Endothelial cell (in vitro differentiated cells): ENCODE results near the gene RTP4. TPM values are rescaled to one million over a fixed set of nuclear protein-coding genes. Genes with fewer than 3 reads are reported as not detected.

Experiments used
- DNase-seq: peaks from one replicate; pipeline ENCODE4 v3.0.0; 2021; ENCODE audit warnings: low spot score
- H3K27ac Mint-ChIP-seq: one replicate; pipeline ENCODE4 v1.8.0; 2021; ENCODE audit warnings: mixed read lengths, inconsistent platforms; ENCODE audit not compliant: unreplicated experiment
- H3K27me3 Mint-ChIP-seq: one replicate; pipeline ENCODE4 v1.8.0; 2021; ENCODE audit warnings: mild to moderate bottlenecking, moderate library complexity, mixed read lengths, inconsistent platforms; ENCODE audit not compliant: unreplicated experiment
- H3K36me3 Mint-ChIP-seq: one replicate; pipeline ENCODE4 v1.8.0; 2021; ENCODE audit warnings: mild to moderate bottlenecking, low read depth, mixed read lengths, inconsistent platforms; ENCODE audit not compliant: unreplicated experiment
- H3K4me1 Mint-ChIP-seq: one replicate; pipeline ENCODE4 v1.8.0; 2021; ENCODE audit warnings: mild to moderate bottlenecking, mixed read lengths, inconsistent platforms; ENCODE audit not compliant: unreplicated experiment
- H3K4me3 Mint-ChIP-seq: one replicate; pipeline ENCODE4 v1.8.0; 2021; ENCODE audit warnings: mild to moderate bottlenecking, mixed read lengths, inconsistent platforms; ENCODE audit not compliant: unreplicated experiment
- H3K9me3 Mint-ChIP-seq: one replicate; pipeline ENCODE4 v1.8.0; 2021; ENCODE audit warnings: mixed read lengths, inconsistent platforms; ENCODE audit not compliant: unreplicated experiment
- CTCF ChIP-seq: fragments of 200-600 bp; sonication (generic); IDR thresholded peaks from one replicate; pipeline ENCODE4 v1.5.0; 2021; ENCODE audit warnings: antibody characterized with exemption; ENCODE audit not compliant: unreplicated experiment
- total RNA-seq: library from RNA; stranded (reverse); fragmentation: NEBNext Ultra II Directional; extraction: Animal tissue kit (Norgen Biotek cat#: 25700); gene quantifications from one replicate; pipeline ENCODE4 v1.2.1, GENCODE V29; 2021; ENCODE audit not compliant: unreplicated experiment

The RTP4 gene
- total RNA-seq, 1 donor from 2014 or later: not detected

GRCh38 chr3:187334904-187335303 lies 33.3 kb upstream of the RTP4 start:
- no peak overlapping the region for H3K4me3 Mint-ChIP-seq
- TF ChIP-seq CTCF: no peak
- H3K27me3 Mint-ChIP-seq: peaks cover 5% of the 10 kb centered on the region

GRCh38 chr3:187336322-187336721 lies 31.9 kb upstream of the RTP4 start:
- no peak for DNase-seq
- Mint-ChIP-seq H3K4me3 (no peak overlapping the region), H3K27me3 (peaks cover 5% of the 10 kb centered on the region), H3K9me3 (no peaks in the 10 kb centered on the region), H3K27ac (no peak overlapping the region), H3K4me1 (peaks cover 2% of the 10 kb centered on the region), H3K36me3 (no peaks in the 10 kb centered on the region)
- TF ChIP-seq CTCF: no peak

More at GRCh38 chr3:187334904-187335303, 33.3 kb upstream of the RTP4 start:
- Mint-ChIP-seq H3K27ac (peak overlapping the region; percentile 32), H3K9me3 (no peaks in the 10 kb centered on the region), H3K4me1 (peaks cover 2% of the 10 kb centered on the region), H3K36me3 (no peaks in the 10 kb centered on the region)
- DNase-seq: no peak

DNA sequence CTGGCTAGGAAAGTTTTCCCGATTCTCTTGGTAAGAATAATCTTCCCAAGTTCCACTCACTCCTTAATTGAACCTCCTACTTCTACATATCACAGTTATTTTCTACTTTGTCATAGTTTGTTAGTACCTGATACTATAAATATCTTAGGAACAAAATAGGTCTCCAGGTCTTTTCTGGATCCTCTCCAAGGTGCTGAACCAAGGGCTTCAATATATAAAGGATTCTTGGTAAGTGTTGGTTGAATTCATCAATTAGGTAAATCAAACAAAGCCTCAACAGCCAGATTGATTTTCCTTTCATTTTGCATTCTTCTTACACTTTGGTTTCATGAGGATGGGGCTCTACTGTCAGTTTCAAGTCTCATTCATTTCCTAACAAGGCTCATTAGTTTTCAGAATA lies 27.6 kb upstream of the RTP4 start:
- Mint-ChIP-seq H3K36me3 (no peaks in the 10 kb centered on the region), H3K4me1 (no peaks in the 10 kb centered on the region), H3K27ac (no peak overlapping the region), H3K9me3 (no peaks in the 10 kb centered on the region), H3K27me3 (no peaks in the 10 kb centered on the region), H3K4me3 (no peak overlapping the region)
- TF ChIP-seq CTCF: no peak
- DNase-seq: no peak

DNA sequence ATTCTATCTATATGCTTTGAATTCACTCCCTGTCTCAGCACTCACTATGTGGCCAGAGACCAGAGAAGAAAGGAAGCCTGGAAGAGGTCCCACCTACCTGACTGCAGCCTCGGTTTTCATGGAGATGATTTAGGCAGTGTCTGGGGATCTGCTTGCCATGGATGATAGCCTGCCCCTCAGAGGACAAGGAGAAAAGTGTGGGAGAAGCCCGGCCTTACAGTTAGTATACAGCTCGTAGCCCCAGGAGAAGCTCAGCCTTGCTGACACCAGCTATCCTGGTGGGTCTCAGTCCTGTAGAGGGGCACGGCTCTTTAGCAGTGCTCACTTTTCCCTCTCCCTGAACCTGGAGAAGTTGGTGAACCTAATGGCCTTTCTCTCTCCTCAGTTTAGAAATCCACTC lies 25.9 kb upstream of the RTP4 start:
- no peaks in the 10 kb centered on the region for H3K4me1 Mint-ChIP-seq
- TF ChIP-seq CTCF: no peak
- no peaks in the 10 kb centered on the region for H3K36me3 Mint-ChIP-seq
- H3K27ac Mint-ChIP-seq: no peak overlapping the region
- H3K4me3 Mint-ChIP-seq: no peak overlapping the region
- DNase-seq: no peak
- no peaks in the 10 kb centered on the region for H3K27me3 Mint-ChIP-seq
- H3K9me3 Mint-ChIP-seq: no peaks in the 10 kb centered on the region

DNA sequence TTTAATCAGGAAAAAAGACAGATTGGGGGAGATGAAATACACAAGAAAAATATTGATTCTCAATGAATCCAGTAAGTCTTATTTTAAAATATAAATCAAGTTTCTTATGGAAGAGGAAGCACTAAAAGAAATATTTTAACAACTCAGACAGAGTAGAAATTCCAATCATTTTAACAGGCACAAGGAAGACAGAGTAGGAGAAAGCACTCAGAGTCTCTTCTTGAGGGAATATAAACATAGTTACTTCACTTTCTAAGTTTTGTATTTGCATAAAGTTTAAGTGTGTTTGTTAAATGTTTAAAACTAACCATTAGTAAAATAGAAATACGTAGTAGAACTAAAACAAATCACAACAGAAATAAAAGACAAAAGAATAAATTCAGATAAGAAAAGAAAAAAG lies 24.5 kb upstream of the RTP4 start:
- Mint-ChIP-seq H3K36me3 (no peaks in the 10 kb centered on the region), H3K9me3 (no peaks in the 10 kb centered on the region)

More for the DNA sequence above, 24.5 kb upstream of the RTP4 start:
- Mint-ChIP-seq H3K4me1 (no peaks in the 10 kb centered on the region), H3K27ac (no peak overlapping the region), H3K27me3 (no peaks in the 10 kb centered on the region), H3K4me3 (no peak overlapping the region)
- DNase-seq: no peak
- TF ChIP-seq CTCF: no peak
